Esophagus squamous epithelium (tissue), 5 donors: Measurements from ENCODE around the gene CCDC107. TPM values are rescaled to one million over a fixed set of nuclear protein-coding genes. Genes with fewer than 3 reads are reported as not detected.

ENCODE experiments used
- DNase-seq: peaks from one replicate; lab custom pipeline; 2025; lab: John Stamatoyannopoulos, UW
- H3K27ac ChIP-seq, 4 donors: fragments of 200-600 bp; sonication (generic); one replicate each; pipeline ENCODE4 v1.5.1; 2016 to 2019; ENCODE audit warnings: mild to moderate bottlenecking in 1 of 4
- H3K27me3 ChIP-seq, 4 donors: fragments of 200-600 bp; sonication (generic); 1 replicate in 3 of 4; 2 replicates in 1 of 4; pipeline versions ENCODE4 v1.5.1 to v1.6.0; 2017 to 2021; ENCODE audit warnings: antibody characterized with exemption in 1 of 4
- H3K36me3 ChIP-seq, 3 donors: fragments of 200-600 bp; sonication (generic); one replicate each; pipeline ENCODE4 v1.5.1; 2016 to 2019
- H3K4me1 ChIP-seq, 3 donors: fragments of 200-600 bp; sonication (generic); one replicate each; pipeline ENCODE4 v1.5.1; 2017 to 2019
- H3K4me3 ChIP-seq, 4 donors: fragments of 200-600 bp; sonication (generic); 1 replicate in 3 of 4; 2 replicates in 1 of 4; pipeline ENCODE4 v1.5.1; 2016 to 2019; ENCODE audit warnings: mild to moderate bottlenecking in 2 of 4, moderate library complexity in 1 of 4
- H3K9me3 ChIP-seq, 3 donors: fragments of 200-600 bp; sonication (generic); one replicate each; pipeline ENCODE4 v1.5.1; 2016 to 2019
- POLR2A ChIP-seq, 4 donors: fragments of 450-650 bp; IDR thresholded peaks; one replicate each; pipeline ENCODE4 v1.6.1; 2017; ENCODE audit warnings: antibody characterized with exemption in 4 of 4, mild to moderate bottlenecking in 4 of 4, moderate library complexity in 3 of 4
- WGBS, 2 donors: methylation state at CpG; one replicate each; pipeline ENCODE4 v1.1.5; 2018; 5-methylcytosine and 5-hydroxymethylcytosine counted together
- intact Hi-C: fragments of 100-400 bp; cut with DNase I; formaldehyde crosslinking; loops from one replicate; pipeline ENCODE4 v1.15.0; 2022
- total RNA-seq, 4 donors: library from RNA; depleted of rRNA; stranded (reverse); fragments of >200 nt; gene quantifications; one replicate each; pipeline ENCODE4 v1.1.0, GENCODE V29; 2016
- TF ChIP-seq, protein P1 (sequence below), 6 experiments: fragments of 450-650 bp in 4 of 6; fragments of 200-600 bp in 2 of 6; sonication (generic) in 2 of 6; IDR thresholded peaks; one replicate each; pipeline ENCODE4 v1.5.1; 2016 to 2019; ENCODE audit warnings: antibody characterized with exemption in 6 of 6, mild to moderate bottlenecking in 4 of 6, moderate library complexity in 4 of 6
- donor health status: DM: yes; HTN: yes; CAD: no.

Gene CCDC107
- total RNA-seq, 4 donors from 2014 or later = 6.6 to 19.6 (median 14.2) TPM

GRCh38 chr9:35696520-35697215 lies 38.6 kb downstream of the CCDC107 start:
- 25 to 35% methylated on average over 7 to 9 of the region's 9 CpGs for WGBS, 2 donors
- Histone ChIP-seq H3K27me3 (no peaks in the 10 kb centered on the region), H3K4me3 (no peak overlapping the region), H3K27ac (peak overlapping the region; percentile 63 to 90 (median 83)), H3K4me1 (peaks cover 0 to 23% (median 7%) of the 10 kb centered on the region in 3 donors), H3K36me3 (peaks cover 38 to 60% (median 42%) of the 10 kb centered on the region in 3 donors), H3K9me3 (no peaks in the 10 kb centered on the region)
- DNase-seq = no peak
- intact Hi-C loops = no loop called here
- TF ChIP-seq, protein P1, sequence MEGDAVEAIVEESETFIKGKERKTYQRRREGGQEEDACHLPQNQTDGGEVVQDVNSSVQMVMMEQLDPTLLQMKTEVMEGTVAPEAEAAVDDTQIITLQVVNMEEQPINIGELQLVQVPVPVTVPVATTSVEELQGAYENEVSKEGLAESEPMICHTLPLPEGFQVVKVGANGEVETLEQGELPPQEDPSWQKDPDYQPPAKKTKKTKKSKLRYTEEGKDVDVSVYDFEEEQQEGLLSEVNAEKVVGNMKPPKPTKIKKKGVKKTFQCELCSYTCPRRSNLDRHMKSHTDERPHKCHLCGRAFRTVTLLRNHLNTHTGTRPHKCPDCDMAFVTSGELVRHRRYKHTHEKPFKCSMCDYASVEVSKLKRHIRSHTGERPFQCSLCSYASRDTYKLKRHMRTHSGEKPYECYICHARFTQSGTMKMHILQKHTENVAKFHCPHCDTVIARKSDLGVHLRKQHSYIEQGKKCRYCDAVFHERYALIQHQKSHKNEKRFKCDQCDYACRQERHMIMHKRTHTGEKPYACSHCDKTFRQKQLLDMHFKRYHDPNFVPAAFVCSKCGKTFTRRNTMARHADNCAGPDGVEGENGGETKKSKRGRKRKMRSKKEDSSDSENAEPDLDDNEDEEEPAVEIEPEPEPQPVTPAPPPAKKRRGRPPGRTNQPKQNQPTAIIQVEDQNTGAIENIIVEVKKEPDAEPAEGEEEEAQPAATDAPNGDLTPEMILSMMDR (IDR thresholded peaks at IDR 0.05) = peak; percentile 68 to 82 (median 78)
- TF ChIP-seq POLR2A (IDR thresholded peaks at IDR 0.05) = no peak

GRCh38 chr9:35697486-35697885 lies 39.4 kb downstream of the CCDC107 start:
- peaks cover 46 to 68% (median 50%) of the 10 kb centered on the region in 3 donors for H3K36me3 ChIP-seq
- intact Hi-C loops = no loop called here
- H3K27me3 ChIP-seq = no peaks in the 10 kb centered on the region
- 65 to 72% methylated on average over 4 to 7 of the region's 14 CpGs for WGBS, 2 donors
- no peaks in the 10 kb centered on the region for H3K9me3 ChIP-seq
- peaks cover 0 to 23% (median 7%) of the 10 kb centered on the region in 3 donors for H3K4me1 ChIP-seq
- no peak for DNase-seq
- no peak for TF ChIP-seq POLR2A (IDR thresholded peaks at IDR 0.05)
- TF ChIP-seq, protein P1 (IDR thresholded peaks at IDR 0.05) = no peak
- H3K27ac ChIP-seq = peak overlapping the region; percentile 63 to 90 (median 83)
- H3K4me3 ChIP-seq = no peak overlapping the region

DNA sequence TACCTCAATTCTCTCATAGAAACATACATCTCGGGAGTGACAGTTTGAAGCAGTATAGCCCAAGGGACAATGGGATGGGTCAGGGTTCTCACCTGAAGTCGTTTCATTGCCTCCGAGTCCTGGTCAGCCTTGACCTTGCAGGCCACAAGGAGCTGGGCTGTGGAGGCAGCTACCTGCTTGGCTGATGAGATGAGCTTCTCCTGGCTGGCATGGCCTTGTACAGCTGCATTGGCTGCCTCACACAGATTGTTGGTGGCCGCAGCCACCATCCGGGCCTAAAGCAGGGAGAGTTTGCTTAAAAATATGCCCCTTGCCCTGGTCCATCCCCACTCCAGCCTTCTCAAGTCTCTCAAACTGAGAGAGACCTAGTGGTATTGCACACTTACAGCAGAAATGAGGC lies 40.1 kb downstream of the CCDC107 start:
- Histone ChIP-seq H3K4me1 (peaks cover 0 to 23% (median 7%) of the 10 kb centered on the region in 3 donors), H3K27me3 (no peaks in the 10 kb centered on the region), H3K27ac (peak overlapping the region; percentile 63 to 90 (median 83)), H3K36me3 (peaks cover 53 to 75% (median 58%) of the 10 kb centered on the region in 3 donors), H3K4me3 (no peak overlapping the region), H3K9me3 (no peaks in the 10 kb centered on the region)
- DNase-seq = no peak
- no peak for TF ChIP-seq POLR2A (IDR thresholded peaks at IDR 0.05)
- TF ChIP-seq, protein P1 (IDR thresholded peaks at IDR 0.05) = no peak
- intact Hi-C loops = no loop called here
- WGBS, 2 donors = 88% methylated on average over 3 of the region's 5 CpGs; no CpG with 5 or more reads in 1 of the 2 donors

GRCh38 chr9:35700031-35700430 lies 41.9 kb downstream of the CCDC107 start:
- peak overlapping the region in 3 of 4 donors; percentile 79 to 90 (median 87) for H3K27ac ChIP-seq

DNA sequence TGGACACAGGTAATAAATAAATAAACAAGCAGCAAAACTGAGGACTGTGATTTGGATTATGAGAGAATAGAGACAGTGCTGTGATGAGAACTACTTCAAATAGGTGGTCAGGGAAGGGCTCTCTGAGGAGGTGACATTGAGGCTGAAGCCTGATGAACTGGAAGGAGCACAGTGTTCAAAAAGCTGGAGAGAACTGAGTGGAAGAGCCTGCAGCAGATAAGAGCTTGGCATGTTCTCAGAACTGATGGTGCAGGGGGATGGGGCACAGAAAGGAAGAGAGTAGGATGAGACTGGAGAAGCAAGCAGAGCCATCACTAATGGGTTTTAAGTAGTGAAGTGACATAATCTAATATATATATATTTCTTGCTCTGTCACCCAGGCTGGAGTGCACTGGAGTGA lies 42.9 kb downstream of the CCDC107 start:
- Histone ChIP-seq H3K9me3 (no peaks in the 10 kb centered on the region), H3K4me3 (no peak overlapping the region), H3K36me3 (peaks cover 77 to 99% (median 84%) of the 10 kb centered on the region in 3 donors), H3K4me1 (peaks cover 0 to 20% (median 7%) of the 10 kb centered on the region in 3 donors), H3K27ac (peak overlapping the region in 1 of 4 donors; percentile 87), H3K27me3 (no peaks in the 10 kb centered on the region)
- TF ChIP-seq, protein P1 (IDR thresholded peaks at IDR 0.05) = no peak
- TF ChIP-seq POLR2A (IDR thresholded peaks at IDR 0.05) = no peak
- DNase-seq = no peak
- intact Hi-C loops = no loop called here

More at GRCh38 chr9:35700031-35700430, 41.9 kb downstream of the CCDC107 start:
- H3K4me3 ChIP-seq = no peak overlapping the region
- no peaks in the 10 kb centered on the region for H3K27me3 ChIP-seq
- no peak for DNase-seq
- peaks cover 68 to 93% (median 75%) of the 10 kb centered on the region in 3 donors for H3K36me3 ChIP-seq
- intact Hi-C loops = no loop called here
- peaks cover 0 to 23% (median 7%) of the 10 kb centered on the region in 3 donors for H3K4me1 ChIP-seq
- H3K9me3 ChIP-seq = no peaks in the 10 kb centered on the region
- 74 to 85% methylated on average over 6 to 11 of the region's 11 CpGs for WGBS, 2 donors
- TF ChIP-seq, protein P1 (IDR thresholded peaks at IDR 0.05) = no peak
- no peak for TF ChIP-seq POLR2A (IDR thresholded peaks at IDR 0.05)
